Measurements from ENCODE around the gene PRRG2. TPM values are rescaled to one million over a fixed set of nuclear protein-coding genes. Genes with fewer than 3 reads are reported as not detected.

The PRRG2 gene
- total and polyA plus RNA-seq, 2 of the 13 experiments (the other 11 are each of a cell fraction or from before 2014, with no cell fraction given): 0.66 to 0.82 TPM

DNA sequence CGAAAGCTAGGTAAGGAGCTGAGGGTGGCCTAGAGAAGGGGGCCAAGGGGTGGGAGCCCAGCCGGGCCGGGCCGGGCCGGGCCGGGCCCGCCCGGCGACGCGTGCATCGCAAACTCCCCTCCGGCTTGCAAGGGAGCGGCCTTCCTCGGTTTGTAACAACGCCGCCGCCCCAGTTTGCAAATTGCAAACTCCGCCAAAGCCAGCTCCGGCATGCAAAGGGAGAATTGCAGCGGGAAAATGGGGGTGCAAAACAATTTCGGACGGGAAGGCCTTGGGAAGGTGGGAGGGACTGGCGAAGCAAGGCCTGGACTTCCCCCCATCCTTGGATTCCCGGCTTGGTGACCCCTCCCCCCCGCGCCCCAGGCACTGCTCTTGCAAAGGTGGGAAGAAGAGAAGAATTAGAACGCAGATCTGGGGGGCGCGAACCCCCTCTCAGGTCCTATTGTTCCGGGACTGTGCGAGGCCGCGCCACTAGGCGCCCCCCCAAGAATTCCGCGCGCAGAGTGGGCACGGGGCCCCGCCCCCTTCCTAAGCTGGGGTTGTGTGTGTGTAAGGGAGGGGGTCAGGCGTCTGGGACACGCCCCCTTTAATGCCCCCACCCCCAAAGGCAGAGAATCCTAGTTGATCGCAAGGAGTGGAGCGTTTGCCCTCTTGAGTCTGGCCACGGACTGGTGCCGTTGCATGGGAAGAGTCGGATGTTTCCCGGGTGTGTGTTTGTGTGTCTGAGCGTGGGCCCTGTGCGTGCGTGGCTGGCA, 10.8 kb downstream of the PRRG2 start (continued):
- TF ChIP-seq, protein P1, sequence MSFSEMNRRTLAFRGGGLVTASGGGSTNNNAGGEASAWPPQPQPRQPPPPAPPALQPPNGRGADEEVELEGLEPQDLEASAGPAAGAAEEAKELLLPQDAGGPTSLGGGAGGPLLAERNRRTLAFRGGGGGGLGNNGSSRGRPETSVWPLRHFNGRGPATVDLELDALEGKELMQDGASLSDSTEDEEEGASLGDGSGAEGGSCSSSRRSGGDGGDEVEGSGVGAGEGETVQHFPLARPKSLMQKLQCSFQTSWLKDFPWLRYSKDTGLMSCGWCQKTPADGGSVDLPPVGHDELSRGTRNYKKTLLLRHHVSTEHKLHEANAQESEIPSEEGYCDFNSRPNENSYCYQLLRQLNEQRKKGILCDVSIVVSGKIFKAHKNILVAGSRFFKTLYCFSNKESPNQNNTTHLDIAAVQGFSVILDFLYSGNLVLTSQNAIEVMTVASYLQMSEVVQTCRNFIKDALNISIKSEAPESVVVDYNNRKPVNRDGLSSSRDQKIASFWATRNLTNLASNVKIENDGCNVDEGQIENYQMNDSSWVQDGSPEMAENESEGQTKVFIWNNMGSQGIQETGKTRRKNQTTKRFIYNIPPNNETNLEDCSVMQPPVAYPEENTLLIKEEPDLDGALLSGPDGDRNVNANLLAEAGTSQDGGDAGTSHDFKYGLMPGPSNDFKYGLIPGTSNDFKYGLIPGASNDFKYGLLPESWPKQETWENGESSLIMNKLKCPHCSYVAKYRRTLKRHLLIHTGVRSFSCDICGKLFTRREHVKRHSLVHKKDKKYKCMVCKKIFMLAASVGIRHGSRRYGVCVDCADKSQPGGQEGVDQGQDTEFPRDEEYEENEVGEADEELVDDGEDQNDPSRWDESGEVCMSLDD (CRISPR knock-in tag; IDR thresholded peaks at IDR 0.05; ENCODE audit: borderline replicate concordance): peak; percentile 46; the same call in 1 of the 2 replicates
- no peak for TF ChIP-seq TGIF2 (CRISPR knock-in tag; IDR thresholded peaks at IDR 0.05)
- TF ChIP-seq ZFP36 (IDR thresholded peaks at IDR 0.05; ENCODE audit: borderline replicate concordance, low read depth, low read length, partially characterized antibody): no peak
- TF ChIP-seq ZNF225 (CRISPR knock-in tag; IDR thresholded peaks at IDR 0.05): no peak; the same call in 1 of the 2 replicates
- TF ChIP-seq, protein P2, sequence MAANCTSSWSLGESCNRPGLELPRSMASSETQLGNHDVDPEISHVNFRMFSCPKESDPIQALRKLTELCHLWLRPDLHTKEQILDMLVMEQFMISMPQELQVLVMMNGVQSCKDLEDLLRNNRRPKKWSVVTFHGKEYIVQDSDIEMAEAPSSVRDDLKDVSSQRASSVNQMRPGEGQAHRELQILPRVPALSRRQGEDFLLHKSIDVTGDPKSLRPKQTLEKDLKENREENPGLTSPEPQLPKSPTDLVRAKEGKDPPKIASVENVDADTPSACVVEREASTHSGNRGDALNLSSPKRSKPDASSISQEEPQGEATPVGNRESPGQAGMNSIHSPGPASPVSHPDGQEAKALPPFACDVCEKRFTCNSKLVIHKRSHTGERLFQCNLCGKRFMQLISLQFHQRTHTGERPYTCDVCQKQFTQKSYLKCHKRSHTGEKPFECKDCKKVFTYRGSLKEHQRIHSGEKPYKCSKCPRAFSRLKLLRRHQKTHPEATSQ (CRISPR knock-in tag; IDR thresholded peaks at IDR 0.05; ENCODE audit: borderline replicate concordance): no peak
- TF ChIP-seq SIN3A (IDR thresholded peaks at IDR 0.05; ENCODE audit: borderline replicate concordance, low read depth, low read length): no peak
- no peak for TF ChIP-seq SETDB1 (CRISPR knock-in tag; IDR thresholded peaks at IDR 0.05; ENCODE audit: borderline replicate concordance)
- no peak for TF ChIP-seq TCF12 (IDR thresholded peaks at IDR 0.05)
- no peak for TF ChIP-seq TCF12 (CRISPR knock-in tag; IDR thresholded peaks at IDR 0.05)
- TF ChIP-seq FOXK2 (IDR thresholded peaks at IDR 0.05): no peak
- TF ChIP-seq, protein P3, sequence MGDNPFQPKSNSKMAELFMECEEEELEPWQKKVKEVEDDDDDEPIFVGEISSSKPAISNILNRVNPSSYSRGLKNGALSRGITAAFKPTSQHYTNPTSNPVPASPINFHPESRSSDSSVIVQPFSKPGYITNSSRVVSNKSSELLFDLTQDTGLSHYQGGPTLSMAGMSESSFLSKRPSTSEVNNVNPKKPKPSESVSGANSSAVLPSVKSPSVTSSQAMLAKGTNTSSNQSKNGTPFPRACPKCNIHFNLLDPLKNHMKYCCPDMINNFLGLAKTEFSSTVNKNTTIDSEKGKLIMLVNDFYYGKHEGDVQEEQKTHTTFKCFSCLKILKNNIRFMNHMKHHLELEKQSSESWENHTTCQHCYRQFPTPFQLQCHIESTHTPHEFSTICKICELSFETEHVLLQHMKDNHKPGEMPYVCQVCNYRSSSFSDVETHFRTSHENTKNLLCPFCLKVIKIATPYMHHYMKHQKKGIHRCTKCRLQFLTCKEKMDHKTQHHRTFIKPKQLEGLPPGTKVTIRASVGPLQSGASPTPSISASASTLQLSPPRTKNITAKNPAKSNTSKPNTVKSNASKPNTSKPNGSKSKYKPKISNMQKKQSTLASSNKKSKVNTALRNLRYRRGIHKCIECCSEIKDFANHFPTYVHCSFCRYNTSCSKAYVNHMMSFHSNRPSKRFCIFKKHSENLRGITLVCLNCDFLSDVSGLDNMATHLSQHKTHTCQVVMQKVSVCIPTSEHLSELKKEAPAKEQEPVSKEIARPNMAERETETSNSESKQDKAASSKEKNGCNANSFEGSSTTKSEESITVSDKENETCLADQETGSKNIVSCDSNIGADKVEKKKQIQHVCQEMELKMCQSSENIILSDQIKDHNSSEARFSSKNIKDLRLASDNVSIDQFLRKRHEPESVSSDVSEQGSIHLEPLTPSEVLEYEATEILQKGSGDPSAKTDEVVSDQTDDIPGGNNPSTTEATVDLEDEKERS (CRISPR knock-in tag; IDR thresholded peaks at IDR 0.05): no peak
- no peak for TF ChIP-seq MLLT10 (CRISPR knock-in tag; IDR thresholded peaks at IDR 0.05)
- TF ChIP-seq TBL1XR1 (IDR thresholded peaks at IDR 0.05; ENCODE audit: borderline replicate concordance, low read length, partially characterized antibody): no peak
- TF ChIP-seq MIER3 (CRISPR knock-in tag; IDR thresholded peaks at IDR 0.05; ENCODE audit: borderline replicate concordance): no peak
- TF ChIP-seq RFX3 (CRISPR knock-in tag; IDR thresholded peaks at IDR 0.05): no peak
- TF ChIP-seq ZNF550 (CRISPR knock-in tag; IDR thresholded peaks at IDR 0.05; ENCODE audit: borderline replicate concordance): no peak
- TF ChIP-seq, protein P4, sequence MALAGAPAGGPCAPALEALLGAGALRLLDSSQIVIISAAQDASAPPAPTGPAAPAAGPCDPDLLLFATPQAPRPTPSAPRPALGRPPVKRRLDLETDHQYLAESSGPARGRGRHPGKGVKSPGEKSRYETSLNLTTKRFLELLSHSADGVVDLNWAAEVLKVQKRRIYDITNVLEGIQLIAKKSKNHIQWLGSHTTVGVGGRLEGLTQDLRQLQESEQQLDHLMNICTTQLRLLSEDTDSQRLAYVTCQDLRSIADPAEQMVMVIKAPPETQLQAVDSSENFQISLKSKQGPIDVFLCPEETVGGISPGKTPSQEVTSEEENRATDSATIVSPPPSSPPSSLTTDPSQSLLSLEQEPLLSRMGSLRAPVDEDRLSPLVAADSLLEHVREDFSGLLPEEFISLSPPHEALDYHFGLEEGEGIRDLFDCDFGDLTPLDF (CRISPR knock-in tag; IDR thresholded peaks at IDR 0.05): 0 out of 2 replicates have a peak, but pooled peaks have one; percentile 32
- no peak for TF ChIP-seq ZNF772 (CRISPR knock-in tag; IDR thresholded peaks at IDR 0.05)
- TF ChIP-seq SP1 (IDR thresholded peaks at IDR 0.05): no peak
- 0 out of 2 replicates have a peak, but pooled peaks have one; percentile 13 for TF ChIP-seq SP1 (CRISPR knock-in tag; IDR thresholded peaks at IDR 0.05)
- no peak for TF ChIP-seq MEIS2 (CRISPR knock-in tag; IDR thresholded peaks at IDR 0.05)
- TF ChIP-seq CBX5 (CRISPR knock-in tag; IDR thresholded peaks at IDR 0.05; ENCODE audit: borderline replicate concordance): no peak
- peak; percentile 7; the same call in 1 of the 2 replicates for TF ChIP-seq SP5 (CRISPR knock-in tag; IDR thresholded peaks at IDR 0.05; ENCODE audit: borderline replicate concordance, low read depth)

Data from HepG2 (cell line).